K562 (cell line): Measurements from ENCODE around the gene XPO1. TPM values are rescaled to one million over a fixed set of nuclear protein-coding genes. Genes with fewer than 3 reads are reported as not detected.

Experiments used
- ATF7 ChIP-seq: fragments of 450-650 bp; IDR thresholded peaks from 2 replicates; pipeline ENCODE4 v1.7.1; 2014; ENCODE audit warnings: mild to moderate bottlenecking, moderate library complexity
- BACH1 ChIP-seq: fragments of 200-800 bp; sonication (Bioruptor generic); IDR thresholded peaks from 2 replicates; pipeline ENCODE4 v1.6.1; 2016; ENCODE audit warnings: missing genetic modification characterization, missing compliant biosample characterization
- CBFA2T2 ChIP-seq: fragments of 450-650 bp; conservative IDR thresholded peaks from 2 replicates; pipeline ENCODE4 v1.6.1; 2017; ENCODE audit warnings: mild to moderate bottlenecking
- CBFA2T3 ChIP-seq: fragments of 450-650 bp; IDR thresholded peaks from 2 replicates; pipeline ENCODE4 v1.6.1; 2017
- CHD2 ChIP-seq: IDR thresholded peaks from 2 replicates; pipeline ENCODE4 v1.6.1; 2011; ENCODE audit warnings: low read depth, low read length
- EGR1 ChIP-seq: fragments of 450-650 bp; conservative IDR thresholded peaks from 2 replicates; pipeline ENCODE4 v1.6.1; 2017; ENCODE audit warnings: mild to moderate bottlenecking
- HMBOX1 ChIP-seq: sonication (generic); IDR thresholded peaks from 2 replicates; pipeline ENCODE4 v1.6.1; 2016
- HMGN3 ChIP-seq: IDR thresholded peaks from 2 replicates; pipeline ENCODE4 v1.6.1; 2011; ENCODE audit warnings: borderline replicate concordance, low read depth, mild to moderate bottlenecking, mixed read lengths, low read length; ENCODE audit not compliant: insufficient read length; ENCODE audit errors: extremely low read depth
- HNRNPK ChIP-seq: fragments of 200-400 bp; formaldehyde crosslinking; IDR thresholded peaks from one replicate; pipeline ENCODE4 v1.6.1; 2018; ENCODE audit warnings: mild to moderate bottlenecking, low read depth, low read length; ENCODE audit not compliant: poor library complexity, severe bottlenecking
- HNRNPUL1 ChIP-seq: fragments of 200-400 bp; formaldehyde crosslinking; IDR thresholded peaks from 2 replicates; pipeline ENCODE4 v1.6.1; 2017; ENCODE audit warnings: low read length
- ILK ChIP-seq: fragments of 450-650 bp; IDR thresholded peaks from 2 replicates; pipeline ENCODE4 v1.6.1; 2016; ENCODE audit warnings: missing genetic modification characterization, low read depth, mild to moderate bottlenecking, missing compliant biosample characterization, moderate library complexity, borderline replicate concordance
- IRF2 ChIP-seq: sonication (generic); formaldehyde crosslinking; IDR thresholded peaks from 2 replicates; pipeline ENCODE4 v1.8.1; 2022; ENCODE audit warnings: mild to moderate bottlenecking, missing genetic modification reagents
- JUND ChIP-seq, 2 experiments: IDR thresholded peaks; 2 replicates in 1 of 2; 3 replicates in 1 of 2; pipeline ENCODE4 v1.6.1; 2011; ENCODE audit warnings: borderline replicate concordance in 2 of 2, low read depth in 2 of 2, low read length in 2 of 2, improper control_type of control experiment in 1 of 2, missing biosample characterization in 1 of 2, missing genetic modification characterization in 1 of 2, missing genetic modification reagents in 1 of 2
- KDM5B ChIP-seq: fragments of 200-600 bp; sonication (generic); IDR thresholded peaks from 2 replicates; pipeline ENCODE4 v1.6.1; 2012; ENCODE audit warnings: low read depth, mild to moderate bottlenecking, moderate library complexity, low read length, control low read depth, inconsistent platforms; ENCODE audit not compliant: insufficient replicate concordance
- LEF1 ChIP-seq: fragments of 450-650 bp; IDR thresholded peaks from 2 replicates; pipeline ENCODE4 v1.6.1; 2016; ENCODE audit warnings: mild to moderate bottlenecking
- POLR3A ChIP-seq: IDR thresholded peaks from 2 replicates; pipeline ENCODE4 v1.6.1; 2011; ENCODE audit warnings: borderline replicate concordance, mild to moderate bottlenecking, moderate library complexity; ENCODE audit not compliant: insufficient read length, insufficient read depth; ENCODE audit errors: extremely low read depth
- RBFOX2 ChIP-seq: fragments of 200-400 bp; formaldehyde crosslinking; IDR thresholded peaks from 2 replicates; pipeline ENCODE4 v1.6.1; 2017; ENCODE audit warnings: low read depth, mild to moderate bottlenecking, low read length, moderate library complexity
- RCOR1 ChIP-seq, 2 experiments: IDR thresholded peaks; 2 replicates each; pipeline ENCODE4 v1.6.1; 2012; ENCODE audit warnings: low read depth in 2 of 2, low read length in 2 of 2, borderline replicate concordance in 1 of 2, improper control_type of control experiment in 1 of 2
- SPI1 ChIP-seq: IDR thresholded peaks from 2 replicates; pipeline ENCODE4 v1.6.1; 2011; ENCODE audit warnings: low read depth, low read length, control low read depth, borderline replicate concordance
- SRSF3 ChIP-seq: fragments of 200-400 bp; formaldehyde crosslinking; IDR thresholded peaks from 2 replicates; pipeline ENCODE4 v1.6.1; 2016; ENCODE audit warnings: mild to moderate bottlenecking, low read length, moderate library complexity; ENCODE audit not compliant: insufficient read depth
- TEAD4 ChIP-seq, 2 experiments: sonication (generic) in 1 of 2; formaldehyde crosslinking in 1 of 2; IDR thresholded peaks; 2 replicates each; pipeline versions ENCODE4 v1.6.1 to v1.8.0; 2012 to 2022; ENCODE audit warnings: borderline replicate concordance in 1 of 2, inconsistent platforms in 1 of 2, low read length in 1 of 2, mild to moderate bottlenecking in 1 of 2, missing genetic modification reagents in 1 of 2
- ZNF584 ChIP-seq: fragments of 200-800 bp; sonication (Bioruptor generic); IDR thresholded peaks from 2 replicates; pipeline ENCODE4 v1.6.1; 2016; ENCODE audit warnings: low read depth, mild to moderate bottlenecking, missing genetic modification characterization, missing compliant biosample characterization
- polyA plus RNA-seq, 8 experiments: library from polyadenylated mRNA; depleted of rRNA in 4 of 8; stranded (reverse) in 5 of 8; unstranded in 3 of 8; fragments of >200 nt; fragmentation: Nextera tagmentation in 2 of 8; fragmentation: Illumina TruSeq in 1 of 8; extraction: Ambion mirVana in 2 of 8; extraction: Trizol in 1 of 8; gene quantifications; 2 replicates each; pipeline versions ENCODE4 v1.2.1 to v1.2.3, GENCODE V29; 2011 to 2014; ENCODE audit warnings: inconsistent platforms in 1 of 8, missing spikeins in 1 of 8
- total RNA-seq, 7 experiments: library from RNA; depleted of rRNA in 6 of 7; stranded (reverse); fragments of >200 nt in 6 of 7; fragmentation: Illumina TruSeq in 2 of 7; extraction: Trizol in 2 of 7; gene quantifications; 2 replicates each; pipeline versions ENCODE4 v1.2.1 to v1.2.3, GENCODE V29; 2011 to 2021; ENCODE audit warnings: low replicate concordance in 1 of 7
- TF ChIP-seq, protein P1 (sequence below): fragments of 450-650 bp; IDR thresholded peaks from 2 replicates; pipeline ENCODE4 v1.7.1; 2018; ENCODE audit warnings: mild to moderate bottlenecking, low read depth; ENCODE audit not compliant: partially characterized antibody
- TF ChIP-seq, protein P2 (sequence below): fragments of 450-650 bp; IDR thresholded peaks from 2 replicates; pipeline ENCODE4 v1.6.1; 2017; ENCODE audit warnings: mild to moderate bottlenecking, moderate library complexity

Gene XPO1
- total and polyA plus RNA-seq, 9 of the 15 experiments (the other 6 are each of a cell fraction or from before 2014, with no cell fraction given): 86.2 to 307 (median 216) TPM

GRCh38 chr2:61575447-61575859 is 37.3 kb upstream of the XPO1 start (continued):
- TF ChIP-seq, protein P1, sequence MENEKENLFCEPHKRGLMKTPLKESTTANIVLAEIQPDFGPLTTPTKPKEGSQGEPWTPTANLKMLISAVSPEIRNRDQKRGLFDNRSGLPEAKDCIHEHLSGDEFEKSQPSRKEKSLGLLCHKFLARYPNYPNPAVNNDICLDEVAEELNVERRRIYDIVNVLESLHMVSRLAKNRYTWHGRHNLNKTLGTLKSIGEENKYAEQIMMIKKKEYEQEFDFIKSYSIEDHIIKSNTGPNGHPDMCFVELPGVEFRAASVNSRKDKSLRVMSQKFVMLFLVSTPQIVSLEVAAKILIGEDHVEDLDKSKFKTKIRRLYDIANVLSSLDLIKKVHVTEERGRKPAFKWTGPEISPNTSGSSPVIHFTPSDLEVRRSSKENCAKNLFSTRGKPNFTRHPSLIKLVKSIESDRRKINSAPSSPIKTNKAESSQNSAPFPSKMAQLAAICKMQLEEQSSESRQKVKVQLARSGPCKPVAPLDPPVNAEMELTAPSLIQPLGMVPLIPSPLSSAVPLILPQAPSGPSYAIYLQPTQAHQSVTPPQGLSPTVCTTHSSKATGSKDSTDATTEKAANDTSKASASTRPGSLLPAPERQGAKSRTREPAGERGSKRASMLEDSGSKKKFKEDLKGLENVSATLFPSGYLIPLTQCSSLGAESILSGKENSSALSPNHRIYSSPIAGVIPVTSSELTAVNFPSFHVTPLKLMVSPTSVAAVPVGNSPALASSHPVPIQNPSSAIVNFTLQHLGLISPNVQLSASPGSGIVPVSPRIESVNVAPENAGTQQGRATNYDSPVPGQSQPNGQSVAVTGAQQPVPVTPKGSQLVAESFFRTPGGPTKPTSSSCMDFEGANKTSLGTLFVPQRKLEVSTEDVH: no peak
- TF ChIP-seq CBFA2T2 (peak; percentile 25; the same call in 1 of the 2 replicates), SPI1 (peak; percentile 48; the same call in 1 of the 2 replicates), SRSF3 (no peak), ZNF584 (CRISPR knock-in tag) (no peak), HNRNPUL1 (no peak), LEF1 (peak; percentile 43; the same call in 1 of the 2 replicates), ILK (tag) (no peak), IRF2 (no peak), TEAD4 (IDR thresholded peaks at IDR 0.05; ENCODE audit: low read length) (no peak), TEAD4 (CRISPR knock-in tag; IDR thresholded peaks at IDR 0.05; ENCODE audit: borderline replicate concordance) (no peak), RBFOX2 (no peak), ATF7 (peak; percentile 62), POLR3A (no peak), JUND (IDR thresholded peaks at IDR 0.05; ENCODE audit: borderline replicate concordance, low read depth, low read length) (no peak), JUND (tag; IDR thresholded peaks at IDR 0.05; ENCODE audit: borderline replicate concordance, low read depth, low read length) (peak; percentile 34; the same call in 1 of the 3 replicates), HMBOX1 (peak; percentile 65; the same call in 1 of the 2 replicates), HNRNPK (no peak), EGR1 (peak; percentile 48; the same call in 1 of the 2 replicates), KDM5B (no peak), BACH1 (tag) (0 out of 2 replicates have a peak, but pooled peaks have one; percentile 34), CHD2 (no peak), HMGN3 (no peak), RCOR1 (IDR thresholded peaks at IDR 0.05; ENCODE audit: borderline replicate concordance in 1 of 2, low read depth in 2 of 2, low read length in 2 of 2) (peak in 1 of 2 experiments; percentile 16; a peak in 1 of 4 replicates), CBFA2T3 (peak; percentile 52)
- TF ChIP-seq, protein P2, sequence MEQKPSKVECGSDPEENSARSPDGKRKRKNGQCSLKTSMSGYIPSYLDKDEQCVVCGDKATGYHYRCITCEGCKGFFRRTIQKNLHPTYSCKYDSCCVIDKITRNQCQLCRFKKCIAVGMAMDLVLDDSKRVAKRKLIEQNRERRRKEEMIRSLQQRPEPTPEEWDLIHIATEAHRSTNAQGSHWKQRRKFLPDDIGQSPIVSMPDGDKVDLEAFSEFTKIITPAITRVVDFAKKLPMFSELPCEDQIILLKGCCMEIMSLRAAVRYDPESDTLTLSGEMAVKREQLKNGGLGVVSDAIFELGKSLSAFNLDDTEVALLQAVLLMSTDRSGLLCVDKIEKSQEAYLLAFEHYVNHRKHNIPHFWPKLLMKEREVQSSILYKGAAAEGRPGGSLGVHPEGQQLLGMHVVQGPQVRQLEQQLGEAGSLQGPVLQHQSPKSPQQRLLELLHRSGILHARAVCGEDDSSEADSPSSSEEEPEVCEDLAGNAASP: no peak
